Ishikawa (cell line): ENCODE results near the gene PDGFC.

Experiments
- CEBPB ChIP-seq: IDR thresholded peaks from 2 replicates; pipeline ENCODE4 v1.6.1; 2012
- CREB1 ChIP-seq: IDR thresholded peaks from 2 replicates; pipeline ENCODE4 v1.6.1; 2012; ENCODE audit warnings: low read depth
- EGR1 ChIP-seq: IDR thresholded peaks from 2 replicates; pipeline ENCODE4 v1.6.1; 2012
- EP300 ChIP-seq: IDR thresholded peaks from 2 replicates; pipeline ENCODE4 v1.6.1; 2012; ENCODE audit warnings: borderline replicate concordance
- FOXM1 ChIP-seq: IDR thresholded peaks from 2 replicates; pipeline ENCODE4 v1.6.1; 2012; ENCODE audit warnings: low read depth, borderline replicate concordance
- NFIC ChIP-seq: IDR thresholded peaks from 2 replicates; pipeline ENCODE4 v1.6.1; 2012
- RAD21 ChIP-seq: IDR thresholded peaks from 2 replicates; pipeline ENCODE4 v1.6.1; 2012; ENCODE audit warnings: low read depth
- TAF1 ChIP-seq: IDR thresholded peaks from 2 replicates; pipeline ENCODE4 v1.6.1; 2012; ENCODE audit warnings: low read depth, mild to moderate bottlenecking
- TCF12 ChIP-seq: IDR thresholded peaks from 2 replicates; pipeline ENCODE4 v1.6.1; 2012; ENCODE audit warnings: low read depth
- TEAD4 ChIP-seq: IDR thresholded peaks from 2 replicates; pipeline ENCODE4 v1.6.1; 2012
- YY1 ChIP-seq: IDR thresholded peaks from 2 replicates; pipeline ENCODE4 v1.6.1; 2012; ENCODE audit warnings: low read depth
- ZBTB7A ChIP-seq: IDR thresholded peaks from 2 replicates; pipeline ENCODE4 v1.6.1; 2012; ENCODE audit warnings: low read depth
- TF ChIP-seq, protein P1 (sequence below): IDR thresholded peaks from 2 replicates; pipeline ENCODE4 v1.6.1; 2012
- TF ChIP-seq, protein P2 (sequence below): IDR thresholded peaks from 2 replicates; pipeline ENCODE4 v1.6.1; 2012
- TF ChIP-seq, protein P3 (sequence below): IDR thresholded peaks from 2 replicates; pipeline ENCODE4 v1.6.1; 2012; ENCODE audit warnings: low read depth, mild to moderate bottlenecking

PDGFC gene

DNA sequence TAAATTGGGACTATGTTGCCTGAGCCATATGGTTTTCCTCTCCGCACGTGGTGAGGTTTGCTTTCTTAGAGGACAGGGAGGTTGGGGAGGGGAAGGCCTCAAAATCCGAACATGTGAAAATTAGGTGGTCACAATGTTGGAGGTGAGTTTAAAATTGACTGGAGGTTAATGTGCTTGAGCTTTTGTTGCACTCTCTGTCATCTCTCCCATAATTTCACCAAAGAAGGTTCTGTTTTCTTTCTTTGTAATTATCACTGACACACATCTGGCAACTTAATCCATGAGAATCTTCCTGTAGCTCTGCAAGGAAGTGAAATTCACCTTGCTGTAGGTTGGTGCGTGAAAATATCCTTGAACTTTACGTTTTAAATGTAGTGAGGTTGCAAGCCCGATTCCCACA lies 225.5 kb downstream of the PDGFC start:
- no peak for TF ChIP-seq YY1

DNA sequence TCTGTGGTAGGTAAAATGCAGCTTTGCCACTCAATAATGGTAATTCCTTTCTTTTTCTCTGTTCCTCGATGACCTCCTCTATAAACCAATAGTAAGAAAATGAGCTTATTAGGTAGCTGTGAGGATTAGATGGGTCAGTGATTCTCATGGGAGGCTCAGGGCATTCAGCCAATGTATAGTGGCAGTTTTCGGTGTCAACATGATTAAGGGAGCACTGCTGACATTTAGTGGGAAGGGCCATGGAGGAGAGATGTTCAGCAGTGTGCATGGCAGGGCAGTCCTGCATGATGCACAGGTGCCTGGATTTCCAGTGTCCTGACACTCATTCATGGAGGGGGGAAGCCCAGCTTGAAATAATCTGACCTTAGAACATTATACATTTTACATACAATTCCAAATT lies 232.8 kb downstream of the PDGFC start:
- TF ChIP-seq FOXM1: no peak
- TF ChIP-seq TCF12: no peak
- no peak for TF ChIP-seq YY1
- TF ChIP-seq, protein P1, sequence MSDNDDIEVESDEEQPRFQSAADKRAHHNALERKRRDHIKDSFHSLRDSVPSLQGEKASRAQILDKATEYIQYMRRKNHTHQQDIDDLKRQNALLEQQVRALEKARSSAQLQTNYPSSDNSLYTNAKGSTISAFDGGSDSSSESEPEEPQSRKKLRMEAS: no peak
- TF ChIP-seq NFIC: no peak
- TF ChIP-seq, protein P2, sequence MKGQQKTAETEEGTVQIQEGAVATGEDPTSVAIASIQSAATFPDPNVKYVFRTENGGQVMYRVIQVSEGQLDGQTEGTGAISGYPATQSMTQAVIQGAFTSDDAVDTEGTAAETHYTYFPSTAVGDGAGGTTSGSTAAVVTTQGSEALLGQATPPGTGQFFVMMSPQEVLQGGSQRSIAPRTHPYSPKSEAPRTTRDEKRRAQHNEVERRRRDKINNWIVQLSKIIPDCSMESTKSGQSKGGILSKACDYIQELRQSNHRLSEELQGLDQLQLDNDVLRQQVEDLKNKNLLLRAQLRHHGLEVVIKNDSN: no peak
- TF ChIP-seq TAF1: no peak
- no peak for TF ChIP-seq EP300
- TF ChIP-seq EGR1: no peak
- no peak for TF ChIP-seq TEAD4
- TF ChIP-seq RAD21: no peak
- TF ChIP-seq CEBPB: no peak
- TF ChIP-seq ZBTB7A: no peak
- no peak for TF ChIP-seq CREB1

DNA sequence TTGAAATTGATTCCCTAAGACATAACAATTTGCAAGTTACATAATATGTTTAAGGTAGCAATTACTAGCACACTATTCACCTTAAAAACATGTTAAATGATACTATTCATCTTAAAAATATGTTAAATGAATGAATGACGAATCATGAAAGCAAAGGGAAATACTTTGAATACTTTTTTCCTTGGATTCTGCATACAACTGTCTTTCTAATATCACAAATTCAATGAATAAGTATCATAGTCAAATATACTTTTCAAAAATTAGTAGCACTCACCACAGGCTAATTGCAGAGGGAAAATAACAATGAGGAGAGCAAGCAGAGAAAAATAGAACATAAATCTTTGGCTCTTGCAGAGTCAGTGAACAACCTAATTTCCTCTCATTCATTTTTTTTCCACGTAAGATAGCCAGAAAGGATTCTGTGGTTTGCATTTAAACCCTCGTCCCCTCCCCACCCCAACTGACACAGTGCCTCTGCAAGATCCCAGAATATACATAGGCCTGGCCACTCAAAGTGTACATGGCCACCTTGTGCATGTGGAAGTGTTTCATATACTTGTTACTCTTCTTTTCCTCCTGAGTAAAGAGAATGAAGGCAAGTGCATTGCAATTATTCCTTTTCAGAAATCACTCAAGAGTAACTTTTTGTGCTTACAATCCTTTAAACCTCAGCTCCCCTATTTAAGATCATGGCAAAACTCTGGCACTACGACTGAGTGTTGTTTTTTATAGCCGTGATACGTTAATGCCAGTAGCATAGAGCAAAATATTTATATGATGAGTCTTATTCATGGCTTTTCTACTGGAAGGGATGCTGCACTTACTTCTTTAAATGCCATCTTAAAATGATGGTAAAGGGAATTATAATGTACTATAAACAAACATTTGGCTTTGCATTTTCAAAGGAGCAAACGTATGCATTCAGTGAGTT lies 236.4 kb downstream of the PDGFC start:
- TF ChIP-seq, protein P2: no peak
- TF ChIP-seq YY1 (no peak), TAF1 (no peak), RAD21 (no peak), FOXM1 (peak; percentile 28; the same call in 1 of the 2 replicates), NFIC (no peak), TEAD4 (peak; percentile 40; the same call in 1 of the 2 replicates)

DNA sequence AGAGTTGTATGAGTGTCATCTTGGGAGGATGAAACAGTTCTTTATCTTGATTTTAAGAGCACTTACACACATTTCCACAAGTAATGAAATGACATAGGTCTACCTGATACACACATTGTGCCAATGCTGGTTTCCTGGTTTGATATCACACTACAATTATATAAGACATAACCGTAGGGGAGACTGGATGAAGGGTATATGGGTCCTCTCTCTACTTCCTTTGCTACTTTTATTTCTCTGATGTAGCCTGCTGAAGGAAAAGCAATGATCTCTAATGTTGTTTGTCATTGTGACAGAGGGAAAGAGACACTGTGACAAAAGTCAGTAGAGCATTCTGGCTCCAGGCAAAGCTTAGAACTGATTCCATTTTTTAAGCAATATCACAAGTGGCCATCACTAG lies 238.0 kb downstream of the PDGFC start:
- no peak for TF ChIP-seq FOXM1
- no peak for TF ChIP-seq CREB1
- TF ChIP-seq TCF12: no peak
- TF ChIP-seq EP300: no peak
- TF ChIP-seq YY1: no peak
- no peak for TF ChIP-seq TEAD4
- TF ChIP-seq, protein P3, sequence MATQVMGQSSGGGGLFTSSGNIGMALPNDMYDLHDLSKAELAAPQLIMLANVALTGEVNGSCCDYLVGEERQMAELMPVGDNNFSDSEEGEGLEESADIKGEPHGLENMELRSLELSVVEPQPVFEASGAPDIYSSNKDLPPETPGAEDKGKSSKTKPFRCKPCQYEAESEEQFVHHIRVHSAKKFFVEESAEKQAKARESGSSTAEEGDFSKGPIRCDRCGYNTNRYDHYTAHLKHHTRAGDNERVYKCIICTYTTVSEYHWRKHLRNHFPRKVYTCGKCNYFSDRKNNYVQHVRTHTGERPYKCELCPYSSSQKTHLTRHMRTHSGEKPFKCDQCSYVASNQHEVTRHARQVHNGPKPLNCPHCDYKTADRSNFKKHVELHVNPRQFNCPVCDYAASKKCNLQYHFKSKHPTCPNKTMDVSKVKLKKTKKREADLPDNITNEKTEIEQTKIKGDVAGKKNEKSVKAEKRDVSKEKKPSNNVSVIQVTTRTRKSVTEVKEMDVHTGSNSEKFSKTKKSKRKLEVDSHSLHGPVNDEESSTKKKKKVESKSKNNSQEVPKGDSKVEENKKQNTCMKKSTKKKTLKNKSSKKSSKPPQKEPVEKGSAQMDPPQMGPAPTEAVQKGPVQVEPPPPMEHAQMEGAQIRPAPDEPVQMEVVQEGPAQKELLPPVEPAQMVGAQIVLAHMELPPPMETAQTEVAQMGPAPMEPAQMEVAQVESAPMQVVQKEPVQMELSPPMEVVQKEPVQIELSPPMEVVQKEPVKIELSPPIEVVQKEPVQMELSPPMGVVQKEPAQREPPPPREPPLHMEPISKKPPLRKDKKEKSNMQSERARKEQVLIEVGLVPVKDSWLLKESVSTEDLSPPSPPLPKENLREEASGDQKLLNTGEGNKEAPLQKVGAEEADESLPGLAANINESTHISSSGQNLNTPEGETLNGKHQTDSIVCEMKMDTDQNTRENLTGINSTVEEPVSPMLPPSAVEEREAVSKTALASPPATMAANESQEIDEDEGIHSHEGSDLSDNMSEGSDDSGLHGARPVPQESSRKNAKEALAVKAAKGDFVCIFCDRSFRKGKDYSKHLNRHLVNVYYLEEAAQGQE: no peak
- no peak for TF ChIP-seq NFIC
- no peak for TF ChIP-seq CEBPB
- no peak for TF ChIP-seq TAF1
- TF ChIP-seq, protein P2: no peak
- TF ChIP-seq ZBTB7A: no peak
- TF ChIP-seq RAD21: no peak
- TF ChIP-seq, protein P1: no peak
- no peak for TF ChIP-seq EGR1

DNA sequence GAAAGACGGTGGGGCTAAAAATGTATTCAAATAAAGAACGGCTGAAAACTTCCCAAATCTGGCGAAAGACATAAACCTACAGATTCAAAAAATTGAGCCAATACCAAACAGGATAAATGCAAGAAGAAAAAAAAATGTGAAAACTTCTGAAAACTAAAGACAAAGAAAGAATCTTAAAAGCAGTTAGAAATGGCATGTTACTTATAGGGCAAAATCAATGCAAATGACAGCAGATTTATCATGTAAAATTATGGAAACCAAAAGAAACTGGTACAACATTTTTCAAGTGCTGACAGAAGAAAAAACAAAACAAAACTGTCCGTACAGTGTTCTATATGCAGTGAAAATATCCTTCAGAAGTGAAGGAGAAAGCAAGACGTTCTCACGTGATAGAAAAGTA lies 239.0 kb downstream of the PDGFC start:
- TF ChIP-seq, protein P2: 0 out of 2 replicates have a peak, but pooled peaks have one; percentile 27
- TF ChIP-seq, protein P3: no peak
